HepG2 (cell line): Measurements from ENCODE around the gene ZCCHC10.

ENCODE experiments used
- ELF1 ChIP-seq: sonication (generic); formaldehyde crosslinking; IDR thresholded peaks from 2 replicates; pipeline ENCODE4 v1.4.0; 2020; ENCODE audit warnings: missing genetic modification reagents
- FOXP1 ChIP-seq, 2 experiments: fragments of 450-650 bp in 1 of 2; IDR thresholded peaks; 2 replicates each; pipeline ENCODE4 v1.6.1; 2017 to 2018; ENCODE audit warnings: antibody characterized with exemption in 1 of 2
- HDAC2 ChIP-seq: sonication (generic); formaldehyde crosslinking; IDR thresholded peaks from 2 replicates; pipeline ENCODE4 v1.4.0; 2020; ENCODE audit warnings: missing genetic modification reagents
- MXD4 ChIP-seq: IDR thresholded peaks from 2 replicates; pipeline ENCODE4 v1.6.1; 2016; ENCODE audit warnings: mild to moderate bottlenecking, missing biosample characterization, missing genetic modification reagents
- NCOA2 ChIP-seq: sonication (generic); formaldehyde crosslinking; IDR thresholded peaks from 2 replicates; pipeline ENCODE4 v1.8.0; 2022; ENCODE audit warnings: inconsistent platforms
- POLR2A ChIP-seq, 2 experiments: IDR thresholded peaks; 2 replicates each; pipeline ENCODE4 v1.6.1; 2011; ENCODE audit warnings: low read depth in 2 of 2, low read length in 2 of 2, mild to moderate bottlenecking in 1 of 2, moderate library complexity in 1 of 2; ENCODE audit not compliant: insufficient read depth in 1 of 2
- SUZ12 ChIP-seq: fragments of 150-350 bp; IDR thresholded peaks from 2 replicates; pipeline ENCODE4 v1.6.1; 2014; ENCODE audit warnings: low read depth, low read length
- ZFP1 ChIP-seq: IDR thresholded peaks from 2 replicates; pipeline ENCODE4 v1.6.1; 2016
- ZNF468 ChIP-seq: sonication (generic); formaldehyde crosslinking; IDR thresholded peaks from 2 replicates; pipeline ENCODE4 v1.8.0; 2022; ENCODE audit warnings: mild to moderate bottlenecking, moderate library complexity, missing genetic modification reagents
- ZNF839 ChIP-seq: sonication (generic); formaldehyde crosslinking; IDR thresholded peaks from 2 replicates; pipeline ENCODE4 v1.4.0; 2020; ENCODE audit warnings: missing genetic modification reagents, mild to moderate bottlenecking, borderline replicate concordance

DNA sequence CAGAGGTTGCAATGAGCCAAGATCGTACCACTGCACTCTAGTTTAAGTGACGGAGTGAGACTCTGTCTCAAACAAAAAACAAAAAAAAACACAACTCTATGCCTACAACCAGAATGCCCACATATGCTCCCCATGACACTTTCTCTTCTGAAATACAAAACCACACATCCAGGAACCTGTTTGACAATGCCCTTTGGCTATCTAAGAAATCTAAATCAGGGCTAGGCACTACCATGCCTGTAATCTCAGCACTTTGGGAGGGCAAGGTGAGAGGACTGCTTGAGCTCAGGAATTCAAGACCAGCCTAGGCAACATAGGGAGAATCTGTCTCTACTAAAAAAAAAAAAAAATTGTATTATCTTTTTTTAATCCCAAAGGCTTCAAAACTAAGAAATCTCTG lies 73.5 kb downstream of the ZCCHC10 start:
- TF ChIP-seq HDAC2 (CRISPR knock-in tag) = no peak
- TF ChIP-seq NCOA2 = no peak
- no peak for TF ChIP-seq ZFP1 (CRISPR knock-in tag)
- TF ChIP-seq POLR2A (IDR thresholded peaks at IDR 0.05; ENCODE audit: insufficient read depth in 1 of 2, low read depth in 2 of 2, low read length in 2 of 2) = no peak
- TF ChIP-seq ZNF468 (CRISPR knock-in tag) = no peak
- TF ChIP-seq ELF1 (CRISPR knock-in tag) = no peak
- TF ChIP-seq FOXP1 (IDR thresholded peaks at IDR 0.05) = no peak
- no peak for TF ChIP-seq FOXP1 (CRISPR knock-in tag; IDR thresholded peaks at IDR 0.05)
- no peak for TF ChIP-seq MXD4 (CRISPR knock-in tag)
- TF ChIP-seq SUZ12 = no peak
- no peak for TF ChIP-seq ZNF839 (CRISPR knock-in tag)
